Tibial nerve (tissue), 4 donors: ENCODE results near the gene ZNF80. TPM values are rescaled to one million over a fixed set of nuclear protein-coding genes. Genes with fewer than 3 reads are reported as not detected.
"Not testable (repeated sequence)": the region's sequence is repeated elsewhere in the genome, so short reads cannot be mapped to it uniquely, and the experiment has no call there.

ENCODE experiments used
- DNase-seq, 2 donors: peaks; one replicate each; pipeline ENCODE4 v3.0.0-alpha.2; 2019; ENCODE audit warnings: low spot score in 2 of 2
- H3K27ac ChIP-seq, 4 donors: fragments of 200-600 bp; sonication (generic) in 3 of 4; one replicate each; pipeline ENCODE4 v1.5.1; 2017 to 2019; ENCODE audit warnings: mild to moderate bottlenecking in 1 of 4
- H3K27me3 ChIP-seq, 2 donors: fragments of 200-600 bp; sonication (generic) in 1 of 2; one replicate each; pipeline versions ENCODE4 v1.5.1 to v1.6.0; 2017 to 2019
- H3K36me3 ChIP-seq, 3 donors: fragments of 200-600 bp; sonication (generic); one replicate each; pipeline ENCODE4 v1.5.1; 2018 to 2019
- H3K4me1 ChIP-seq, 4 donors: fragments of 200-600 bp; sonication (generic) in 3 of 4; one replicate each; pipeline ENCODE4 v1.5.1; 2017 to 2019
- H3K4me3 ChIP-seq, 4 donors: fragments of 200-600 bp; sonication (generic) in 3 of 4; one replicate each; pipeline ENCODE4 v1.5.1; 2017 to 2019; ENCODE audit warnings: mild to moderate bottlenecking in 1 of 4, moderate library complexity in 1 of 4
- H3K9me3 ChIP-seq, 4 donors: fragments of 200-600 bp; sonication (generic) in 3 of 4; one replicate each; pipeline ENCODE4 v1.5.1; 2017 to 2019
- EP300 ChIP-seq, 2 donors: sonication (generic); formaldehyde crosslinking; IDR thresholded peaks; one replicate each; pipeline ENCODE4 v1.6.1; 2017; ENCODE audit warnings: antibody characterized with exemption in 2 of 2, mild to moderate bottlenecking in 1 of 2
- POLR2A ChIP-seq, 2 donors: fragments of 450-650 bp; IDR thresholded peaks; one replicate each; pipeline ENCODE4 v1.6.1; 2017; ENCODE audit warnings: antibody characterized with exemption in 2 of 2, mild to moderate bottlenecking in 2 of 2, moderate library complexity in 2 of 2
- WGBS, 2 donors: methylation state at CpG; one replicate each; pipeline ENCODE4 v1.1.5; 2018; 5-methylcytosine and 5-hydroxymethylcytosine counted together
- total RNA-seq, 4 donors: library from RNA; depleted of rRNA; stranded (reverse); fragments of >200 nt; gene quantifications; one replicate each; pipeline ENCODE4 v1.1.0, GENCODE V29; 2016
- TF ChIP-seq, protein P1 (sequence below), 5 experiments: fragments of 200-600 bp in 3 of 5; fragments of 450-650 bp in 2 of 5; sonication (generic) in 3 of 5; IDR thresholded peaks; one replicate each; pipeline ENCODE4 v1.5.1; 2016 to 2019; ENCODE audit warnings: antibody characterized with exemption in 5 of 5, mild to moderate bottlenecking in 3 of 5, moderate library complexity in 2 of 5

The ZNF80 gene
- total RNA-seq = under 1 TPM in 1 of 4 donors, not detected in 3; 0.21 TPM

DNA sequence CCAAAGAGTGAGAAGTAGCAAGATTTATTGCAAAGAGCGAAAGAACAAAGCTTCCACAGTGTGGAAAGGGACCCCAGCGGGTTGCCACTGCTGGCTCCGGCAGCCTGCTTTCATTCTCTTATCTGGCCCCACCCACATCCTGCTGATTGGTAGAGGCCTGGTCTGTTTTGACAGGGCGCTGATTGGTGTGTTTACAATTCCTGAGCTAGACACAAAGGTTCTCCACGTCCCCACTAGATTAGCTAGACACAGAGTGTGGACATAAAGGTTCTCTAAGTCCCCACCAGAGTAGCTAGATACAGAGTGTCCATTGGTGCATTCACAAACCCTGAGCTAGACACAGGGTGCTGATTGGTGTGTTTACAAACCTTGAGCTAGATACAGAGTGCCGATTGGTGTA is at the start of gene ZNF80:
TSS of gene ZNF80 (minus strand) at position 101 of the 400 bp plus-strand sequence. CDS start 504 bp downstream, outside the sequence.
- H3K4me1 ChIP-seq, H3K27ac ChIP-seq, H3K36me3 ChIP-seq, H3K4me3 ChIP-seq, H3K27me3 ChIP-seq, H3K9me3 ChIP-seq, DNase-seq: not testable (repeated sequence)
- WGBS, 2 donors = 62 to 82% methylated on average over 5 of the region's 6 CpGs

DNA sequence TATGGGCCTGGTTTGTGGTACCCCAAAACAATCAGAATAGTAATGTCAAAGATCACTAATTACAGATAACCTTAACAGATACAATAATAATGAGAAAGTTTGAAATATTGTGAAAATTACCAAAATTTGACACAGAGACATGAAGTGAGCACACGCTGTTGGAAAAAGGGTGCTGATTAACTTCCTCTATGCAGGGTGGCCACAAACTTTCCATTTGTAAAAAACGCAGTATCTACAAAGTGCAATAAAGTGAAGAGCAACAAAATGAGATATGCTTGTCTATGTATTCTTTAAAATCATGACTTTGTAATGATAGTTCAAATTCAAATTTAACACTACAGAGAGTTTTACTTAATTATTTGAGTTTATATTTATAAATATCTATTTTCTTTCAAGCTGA is 48.9 kb upstream of the ZNF80 start:
- no peaks in the 10 kb centered on the region for H3K36me3 ChIP-seq
- H3K27ac ChIP-seq = no peak overlapping the region
- DNase-seq = no peak
- H3K27me3 ChIP-seq = no peaks in the 10 kb centered on the region
- H3K9me3 ChIP-seq = no peaks in the 10 kb centered on the region
- H3K4me3 ChIP-seq = no peak overlapping the region
- 89 to 91% methylated on average over 2 of the region's 2 CpGs for WGBS, 2 donors
- H3K4me1 ChIP-seq = no peaks in the 10 kb centered on the region
- TF ChIP-seq EP300 (IDR thresholded peaks at IDR 0.05) (no peak), POLR2A (IDR thresholded peaks at IDR 0.05) (no peak)
- TF ChIP-seq, protein P1, sequence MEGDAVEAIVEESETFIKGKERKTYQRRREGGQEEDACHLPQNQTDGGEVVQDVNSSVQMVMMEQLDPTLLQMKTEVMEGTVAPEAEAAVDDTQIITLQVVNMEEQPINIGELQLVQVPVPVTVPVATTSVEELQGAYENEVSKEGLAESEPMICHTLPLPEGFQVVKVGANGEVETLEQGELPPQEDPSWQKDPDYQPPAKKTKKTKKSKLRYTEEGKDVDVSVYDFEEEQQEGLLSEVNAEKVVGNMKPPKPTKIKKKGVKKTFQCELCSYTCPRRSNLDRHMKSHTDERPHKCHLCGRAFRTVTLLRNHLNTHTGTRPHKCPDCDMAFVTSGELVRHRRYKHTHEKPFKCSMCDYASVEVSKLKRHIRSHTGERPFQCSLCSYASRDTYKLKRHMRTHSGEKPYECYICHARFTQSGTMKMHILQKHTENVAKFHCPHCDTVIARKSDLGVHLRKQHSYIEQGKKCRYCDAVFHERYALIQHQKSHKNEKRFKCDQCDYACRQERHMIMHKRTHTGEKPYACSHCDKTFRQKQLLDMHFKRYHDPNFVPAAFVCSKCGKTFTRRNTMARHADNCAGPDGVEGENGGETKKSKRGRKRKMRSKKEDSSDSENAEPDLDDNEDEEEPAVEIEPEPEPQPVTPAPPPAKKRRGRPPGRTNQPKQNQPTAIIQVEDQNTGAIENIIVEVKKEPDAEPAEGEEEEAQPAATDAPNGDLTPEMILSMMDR (IDR thresholded peaks at IDR 0.05) = no peak

DNA sequence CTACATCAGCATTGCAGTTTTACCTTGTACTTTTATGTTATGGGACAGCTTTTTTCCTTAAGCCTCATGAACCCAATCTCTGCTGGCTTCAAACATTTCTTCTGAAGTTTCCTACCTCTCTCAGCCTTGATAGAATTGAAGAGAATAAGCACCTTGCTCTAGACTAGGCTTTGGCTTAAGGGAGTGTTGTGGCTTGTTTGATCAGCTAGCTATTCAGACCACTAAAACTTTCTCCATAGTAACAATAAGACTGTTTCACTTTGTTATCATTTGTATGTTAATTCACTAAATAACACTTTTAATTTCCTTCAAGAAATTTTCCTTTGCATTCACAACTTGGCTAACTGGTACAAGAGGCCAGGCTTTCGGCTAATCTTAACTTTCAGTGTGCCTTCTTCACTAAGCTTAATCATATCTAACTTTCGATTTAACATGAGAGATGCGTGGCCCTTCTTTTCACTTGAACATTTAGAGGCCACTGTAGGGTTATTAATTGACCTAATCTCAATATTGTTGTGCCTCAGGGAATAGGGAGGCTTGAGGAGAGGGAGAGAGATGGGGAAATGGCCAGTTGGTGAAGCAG is 48.4 kb upstream of the ZNF80 start:
- 92 to 95% methylated on average over 3 of the region's 3 CpGs for WGBS, 2 donors
- TF ChIP-seq POLR2A (IDR thresholded peaks at IDR 0.05) (no peak), EP300 (IDR thresholded peaks at IDR 0.05) (no peak)
- TF ChIP-seq, protein P1 (IDR thresholded peaks at IDR 0.05) = no peak

DNA sequence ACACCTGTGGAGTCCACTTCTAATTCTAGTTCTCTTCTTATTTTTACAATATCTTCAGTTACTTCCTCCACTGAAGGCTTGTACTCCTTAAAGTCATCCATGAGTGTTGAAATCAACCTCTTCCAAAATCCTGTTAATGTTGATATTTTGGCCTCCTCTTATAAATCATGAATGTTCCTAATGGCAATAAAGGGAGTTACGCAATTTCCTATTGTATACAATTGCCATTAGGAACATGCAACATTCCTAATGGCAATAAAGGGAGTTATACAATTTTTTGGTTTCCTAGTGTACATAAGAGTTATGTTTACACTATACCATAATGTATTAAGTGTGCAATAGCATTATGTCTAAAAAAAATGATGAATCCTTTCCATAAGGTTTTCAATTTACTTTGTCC is 47.3 kb upstream of the ZNF80 start:
- Histone ChIP-seq H3K36me3 (no peaks in the 10 kb centered on the region), H3K9me3 (no peaks in the 10 kb centered on the region)
- WGBS, 2 donors = 98 to 100% methylated on average over 1 of the region's 1 CpG

More for the DNA sequence above, 48.4 kb upstream of the ZNF80 start:
- Histone ChIP-seq H3K27me3 (no peaks in the 10 kb centered on the region), H3K27ac (no peak overlapping the region), H3K9me3 (no peaks in the 10 kb centered on the region), H3K36me3 (no peaks in the 10 kb centered on the region), H3K4me1 (no peaks in the 10 kb centered on the region), H3K4me3 (no peak overlapping the region)
- no peak for DNase-seq

DNA sequence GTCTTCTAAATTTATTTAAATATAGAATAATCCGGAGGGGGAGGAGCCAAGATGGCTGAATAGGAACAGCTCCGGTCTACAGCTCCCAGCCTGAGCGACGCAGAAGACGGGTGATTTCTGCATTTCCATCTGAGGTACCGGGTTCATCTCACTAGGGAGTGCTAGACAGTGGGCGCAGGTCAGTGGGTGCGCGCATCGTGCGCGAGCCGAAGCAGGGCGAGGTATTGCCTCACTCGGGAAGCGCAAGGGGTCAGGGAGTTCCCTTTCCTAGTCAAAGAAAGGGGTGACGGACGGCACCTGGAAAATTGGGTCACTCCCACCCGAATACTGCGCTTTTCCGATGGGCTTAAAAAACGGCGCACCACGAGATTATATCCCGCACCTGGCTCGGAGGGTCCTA is 39.5 kb upstream of the ZNF80 start:
- H3K27ac ChIP-seq, H3K4me3 ChIP-seq, H3K36me3 ChIP-seq, H3K4me1 ChIP-seq, H3K27me3 ChIP-seq, DNase-seq, H3K9me3 ChIP-seq: not testable (repeated sequence)
- 94 to 96% methylated on average over 19 to 26 of the region's 26 CpGs for WGBS, 2 donors

More for the DNA sequence above, 47.3 kb upstream of the ZNF80 start:
- Histone ChIP-seq H3K27ac (no peak overlapping the region), H3K4me1 (no peaks in the 10 kb centered on the region), H3K27me3 (no peaks in the 10 kb centered on the region), H3K4me3 (no peak overlapping the region)
- TF ChIP-seq EP300 (IDR thresholded peaks at IDR 0.05) (no peak), POLR2A (IDR thresholded peaks at IDR 0.05) (no peak)
- TF ChIP-seq, protein P1 (IDR thresholded peaks at IDR 0.05) = no peak
- DNase-seq = no peak

DNA sequence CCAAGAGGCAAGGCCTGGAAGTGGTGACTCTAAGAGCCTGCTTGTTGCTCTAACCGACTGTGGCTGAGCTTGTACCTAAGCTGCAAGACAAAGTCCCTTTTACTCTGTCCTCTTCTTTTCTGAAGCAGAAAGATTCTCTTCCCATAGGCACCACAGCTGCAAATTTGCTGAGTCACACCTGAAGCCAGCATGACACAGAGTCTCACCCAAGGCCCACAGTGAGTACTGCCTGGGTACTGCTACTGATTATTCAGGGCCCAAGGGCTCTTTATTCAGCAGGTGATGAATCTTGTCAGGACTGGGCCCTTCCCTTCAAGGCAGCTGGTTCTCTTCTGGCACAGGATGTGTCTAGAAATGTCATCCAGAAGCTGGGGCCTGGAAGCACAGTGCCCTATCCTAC is 37.6 kb upstream of the ZNF80 start:
- DNase-seq = no peak
- TF ChIP-seq POLR2A (IDR thresholded peaks at IDR 0.05) (no peak), EP300 (IDR thresholded peaks at IDR 0.05) (no peak)
- TF ChIP-seq, protein P1 (IDR thresholded peaks at IDR 0.05) = no peak
- WGBS, 2 donors = 85 to 100% methylated on average over 1 of the region's 1 CpG

More for the DNA sequence above, 37.6 kb upstream of the ZNF80 start:
- Histone ChIP-seq H3K27ac (no peak overlapping the region), H3K36me3 (no peaks in the 10 kb centered on the region), H3K4me1 (no peaks in the 10 kb centered on the region), H3K9me3 (peaks cover 0 to 15% (median 0%) of the 10 kb centered on the region in 4 donors), H3K4me3 (no peak overlapping the region), H3K27me3 (no peaks in the 10 kb centered on the region)
